ENCODE data around the gene PANX1.
"Not testable (repeated sequence)": the region's sequence is repeated elsewhere in the genome, so short reads cannot be mapped to it uniquely, and the experiment has no call there.

PANX1 gene

GRCh38 chr11:94154095-94154856, 25.6 kb downstream of the PANX1 start:
- no peak for DNase-seq (ENCODE audit: low read depth, low spot score)
- Histone ChIP-seq H3K9me3 (ENCODE audit: insufficient read depth, low read length) (no peaks in the 10 kb centered on the region), H3K27me3 (ENCODE audit: insufficient read depth, insufficient read length) (no peaks in the 10 kb centered on the region), H3K9ac (ENCODE audit: insufficient read length, low read depth) (no peak overlapping the region), H3K4me3 (ENCODE audit: insufficient read length, low read depth) (no peak overlapping the region), H3K4me1 (ENCODE audit: insufficient read depth, insufficient read length) (peaks cover 5% of the 10 kb centered on the region), H3K36me3 (ENCODE audit: insufficient read depth, insufficient read length, low read length) (peaks cover 11% of the 10 kb centered on the region)
- TF ChIP-seq ZNF274 (IDR thresholded peaks at IDR 0.05; ENCODE audit: low read depth, low read length) = no peak
- no peak for TF ChIP-seq SUZ12 (IDR thresholded peaks at IDR 0.05; ENCODE audit: extremely low read depth, insufficient read depth, insufficient read length)
- no peak for TF ChIP-seq YY1 (IDR thresholded peaks at IDR 0.05; ENCODE audit: insufficient read depth, insufficient read length)

GRCh38 chr11:94157339-94157738, 28.7 kb downstream of the PANX1 start:
- DNase-seq (ENCODE audit: low read depth, low spot score); H3K9me3 ChIP-seq (ENCODE audit: insufficient read depth, low read length); H3K9ac ChIP-seq (ENCODE audit: insufficient read length, low read depth); H3K4me3 ChIP-seq (ENCODE audit: insufficient read length, low read depth); H3K4me1 ChIP-seq (ENCODE audit: insufficient read depth, insufficient read length); H3K27me3 ChIP-seq (ENCODE audit: insufficient read depth, insufficient read length): not testable (repeated sequence)
- peaks cover 11% of the 10 kb centered on the region for H3K36me3 ChIP-seq (ENCODE audit: insufficient read depth, insufficient read length, low read length)

DNA sequence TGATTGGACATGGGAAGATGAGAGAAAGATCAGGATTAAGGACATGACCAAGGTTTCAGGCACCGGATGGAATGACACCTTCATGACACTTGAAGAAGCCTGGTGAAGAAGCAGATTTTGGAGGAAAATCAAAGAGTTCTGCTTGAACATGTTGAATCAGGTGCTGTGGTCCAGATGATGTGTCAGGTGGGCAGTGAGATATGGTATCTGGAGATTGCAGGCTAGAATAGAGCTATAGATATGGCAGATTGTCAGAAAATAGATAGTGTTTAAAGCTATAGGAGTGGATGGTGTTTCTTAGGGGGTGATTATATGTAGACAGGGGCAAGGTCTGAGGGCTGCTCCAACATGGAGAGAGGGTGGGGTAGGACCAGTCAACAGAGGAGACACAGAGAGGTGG, 40.2 kb downstream of the PANX1 start:
- H3K36me3 ChIP-seq (ENCODE audit: insufficient read depth, insufficient read length, low read length) = peaks cover 6% of the 10 kb centered on the region
- no peak for TF ChIP-seq ZNF274 (IDR thresholded peaks at IDR 0.05; ENCODE audit: low read depth, low read length)
- TF ChIP-seq SUZ12 (IDR thresholded peaks at IDR 0.05; ENCODE audit: extremely low read depth, insufficient read depth, insufficient read length) = no peak
- TF ChIP-seq YY1 (IDR thresholded peaks at IDR 0.05; ENCODE audit: insufficient read depth, insufficient read length) = no peak
- no peak overlapping the region for H3K9ac ChIP-seq (ENCODE audit: insufficient read length, low read depth)

GRCh38 chr11:94169516-94169915, 40.9 kb downstream of the PANX1 start:
- TF ChIP-seq ZNF274 (IDR thresholded peaks at IDR 0.05; ENCODE audit: low read depth, low read length) (no peak), SUZ12 (IDR thresholded peaks at IDR 0.05; ENCODE audit: extremely low read depth, insufficient read depth, insufficient read length) (no peak), YY1 (IDR thresholded peaks at IDR 0.05; ENCODE audit: insufficient read depth, insufficient read length) (no peak)
- Histone ChIP-seq H3K4me3 (ENCODE audit: insufficient read length, low read depth) (no peak overlapping the region), H3K4me1 (ENCODE audit: insufficient read depth, insufficient read length) (no peaks in the 10 kb centered on the region), H3K27me3 (ENCODE audit: insufficient read depth, insufficient read length) (no peaks in the 10 kb centered on the region), H3K36me3 (ENCODE audit: insufficient read depth, insufficient read length, low read length) (peaks cover 10% of the 10 kb centered on the region), H3K9ac (ENCODE audit: insufficient read length, low read depth) (no peak overlapping the region), H3K9me3 (ENCODE audit: insufficient read depth, low read length) (no peaks in the 10 kb centered on the region)
- DNase-seq (ENCODE audit: low read depth, low spot score) = no peak

More for the DNA sequence above, 40.2 kb downstream of the PANX1 start:
- Histone ChIP-seq H3K4me3 (ENCODE audit: insufficient read length, low read depth) (no peak overlapping the region), H3K4me1 (ENCODE audit: insufficient read depth, insufficient read length) (no peaks in the 10 kb centered on the region), H3K27me3 (ENCODE audit: insufficient read depth, insufficient read length) (no peaks in the 10 kb centered on the region), H3K9me3 (ENCODE audit: insufficient read depth, low read length) (no peaks in the 10 kb centered on the region)
- no peak for DNase-seq (ENCODE audit: low read depth, low spot score)

DNA sequence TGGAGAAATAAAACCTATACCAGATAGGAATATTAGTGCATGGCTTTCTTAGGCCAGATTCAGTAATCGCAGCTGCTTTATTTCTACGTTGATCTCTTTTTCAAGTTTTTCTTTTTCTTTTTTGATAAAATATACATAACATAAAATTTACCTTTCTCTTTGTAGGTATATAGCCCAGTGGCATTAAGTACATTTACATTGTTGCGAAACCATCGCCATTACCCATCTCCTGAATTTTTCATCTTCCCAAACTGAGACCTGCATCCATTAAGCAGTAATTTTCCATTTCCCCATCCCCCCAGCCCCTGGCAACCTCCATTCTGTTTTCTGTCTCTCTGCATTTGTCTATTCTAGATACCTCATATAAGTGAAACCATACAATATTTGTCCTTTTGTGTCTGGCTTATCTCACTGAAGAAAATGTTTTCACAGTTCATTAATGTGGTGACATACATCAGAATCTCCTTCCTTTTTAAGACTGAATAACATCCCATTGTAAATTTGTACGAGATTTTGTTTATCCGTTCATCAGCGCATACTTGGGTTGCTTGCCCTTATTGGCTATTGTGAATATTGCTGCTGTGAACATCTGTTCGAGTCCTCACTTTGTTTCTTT, 41.4 kb downstream of the PANX1 start:
- no peaks in the 10 kb centered on the region for H3K4me1 ChIP-seq (ENCODE audit: insufficient read depth, insufficient read length)
- no peak overlapping the region for H3K4me3 ChIP-seq (ENCODE audit: insufficient read length, low read depth)
- TF ChIP-seq YY1 (IDR thresholded peaks at IDR 0.05; ENCODE audit: insufficient read depth, insufficient read length) (no peak), ZNF274 (IDR thresholded peaks at IDR 0.05; ENCODE audit: low read depth, low read length) (no peak), SUZ12 (IDR thresholded peaks at IDR 0.05; ENCODE audit: extremely low read depth, insufficient read depth, insufficient read length) (no peak)
- H3K36me3 ChIP-seq (ENCODE audit: insufficient read depth, insufficient read length, low read length) = peaks cover 10% of the 10 kb centered on the region
- H3K9me3 ChIP-seq (ENCODE audit: insufficient read depth, low read length) = no peaks in the 10 kb centered on the region
- no peaks in the 10 kb centered on the region for H3K27me3 ChIP-seq (ENCODE audit: insufficient read depth, insufficient read length)
- no peak overlapping the region for H3K9ac ChIP-seq (ENCODE audit: insufficient read length, low read depth)
- no peak for DNase-seq (ENCODE audit: low read depth, low spot score)

DNA sequence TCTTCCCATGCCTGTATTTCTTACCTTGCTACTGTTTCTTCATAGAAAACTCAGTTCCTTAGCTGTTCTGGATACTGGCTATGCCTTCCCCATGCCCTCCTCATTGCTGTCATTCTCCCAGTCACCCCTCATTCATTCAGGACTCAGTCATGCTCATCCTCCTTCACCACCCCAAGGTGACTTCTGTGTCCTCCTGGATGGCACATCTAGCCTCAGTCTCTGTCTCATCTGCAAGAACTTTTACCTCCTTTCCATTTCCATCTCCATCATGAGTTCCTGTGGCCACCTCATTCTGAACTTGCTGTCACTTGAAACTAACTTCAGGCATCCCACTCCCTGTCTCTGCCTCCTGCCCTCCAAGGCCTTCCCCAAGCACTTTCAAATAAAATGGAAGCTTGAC, 42.3 kb downstream of the PANX1 start:
- Histone ChIP-seq H3K4me3 (ENCODE audit: insufficient read length, low read depth) (no peak overlapping the region), H3K9ac (ENCODE audit: insufficient read length, low read depth) (no peak overlapping the region), H3K4me1 (ENCODE audit: insufficient read depth, insufficient read length) (no peaks in the 10 kb centered on the region), H3K27me3 (ENCODE audit: insufficient read depth, insufficient read length) (no peaks in the 10 kb centered on the region), H3K9me3 (ENCODE audit: insufficient read depth, low read length) (no peaks in the 10 kb centered on the region), H3K36me3 (ENCODE audit: insufficient read depth, insufficient read length, low read length) (peaks cover 10% of the 10 kb centered on the region)
- no peak for TF ChIP-seq ZNF274 (IDR thresholded peaks at IDR 0.05; ENCODE audit: low read depth, low read length)
- no peak for TF ChIP-seq SUZ12 (IDR thresholded peaks at IDR 0.05; ENCODE audit: extremely low read depth, insufficient read depth, insufficient read length)
- TF ChIP-seq YY1 (IDR thresholded peaks at IDR 0.05; ENCODE audit: insufficient read depth, insufficient read length) = no peak
- no peak for DNase-seq (ENCODE audit: low read depth, low spot score)

GRCh38 chr11:94171693-94172440, 43.2 kb downstream of the PANX1 start:
- no peak for TF ChIP-seq SUZ12 (IDR thresholded peaks at IDR 0.05; ENCODE audit: extremely low read depth, insufficient read depth, insufficient read length)
- TF ChIP-seq YY1 (IDR thresholded peaks at IDR 0.05; ENCODE audit: insufficient read depth, insufficient read length) = no peak
- no peak for TF ChIP-seq ZNF274 (IDR thresholded peaks at IDR 0.05; ENCODE audit: low read depth, low read length)
- DNase-seq (ENCODE audit: low read depth, low spot score) = peak; percentile 30
- H3K9me3 ChIP-seq (ENCODE audit: insufficient read depth, low read length) = no peaks in the 10 kb centered on the region
- H3K27me3 ChIP-seq (ENCODE audit: insufficient read depth, insufficient read length) = no peaks in the 10 kb centered on the region
- no peak overlapping the region for H3K4me3 ChIP-seq (ENCODE audit: insufficient read length, low read depth)
- H3K9ac ChIP-seq (ENCODE audit: insufficient read length, low read depth) = no peak overlapping the region
- peaks cover 15% of the 10 kb centered on the region for H3K36me3 ChIP-seq (ENCODE audit: insufficient read depth, insufficient read length, low read length)
- no peaks in the 10 kb centered on the region for H3K4me1 ChIP-seq (ENCODE audit: insufficient read depth, insufficient read length)
